CD14-positive monocyte (primary cell): ENCODE results near the gene AVL9. TPM values are rescaled to one million over a fixed set of nuclear protein-coding genes. Genes with fewer than 3 reads are reported as not detected.
A peak's percentile ranks its signal among the peaks of the same experiment; 100 is the strongest.

Experiments used
- DNase-seq, 3 donors: peaks; one replicate each; pipeline ENCODE4 v3.0.0-alpha.2; 2011 to 2022
- H2AFZ ChIP-seq: 2 replicates; pipeline ENCODE4 v1.6.0; 2012; ENCODE audit warnings: mild to moderate bottlenecking, low read depth, low read length, inconsistent platforms; ENCODE audit not compliant: insufficient read depth, poor library complexity, severe bottlenecking
- H3K27ac ChIP-seq, 2 donors: 1 replicate in 1 of 2; 2 replicates in 1 of 2; pipeline ENCODE4 v1.5.1; 2012 to 2013; ENCODE audit warnings: low read length in 2 of 2, control low read depth in 1 of 2, inconsistent platforms in 1 of 2, low read depth in 1 of 2, mild to moderate bottlenecking in 1 of 2
- H3K27me3 ChIP-seq, 2 donors: one replicate each; pipeline versions ENCODE4 v1.6.0 to v1.6.1; 2011 to 2013; ENCODE audit warnings: low read length in 2 of 2; ENCODE audit not compliant: control insufficient read depth in 2 of 2, insufficient read depth in 2 of 2
- H3K36me3 ChIP-seq, 2 donors: replicated peaks in 1 of 2; 1 replicate in 1 of 2; 2 replicates in 1 of 2; pipeline versions ENCODE4 v1.5.1 to v1.6.1; 2012 to 2013; ENCODE audit warnings: low read length in 2 of 2, control low read depth in 1 of 2, inconsistent platforms in 1 of 2, mild to moderate bottlenecking in 1 of 2; ENCODE audit not compliant: insufficient read depth in 2 of 2, control insufficient read depth in 1 of 2
- H3K4me1 ChIP-seq, 2 donors: 1 replicate in 1 of 2; 2 replicates in 1 of 2; pipeline versions ENCODE4 v1.5.1 to v1.6.1; 2012 to 2013; ENCODE audit warnings: low read length in 2 of 2, control low read depth in 1 of 2, inconsistent platforms in 1 of 2, mild to moderate bottlenecking in 1 of 2, moderate library complexity in 1 of 2; ENCODE audit not compliant: insufficient read depth in 2 of 2, control insufficient read depth in 1 of 2
- H3K4me2 ChIP-seq: replicated peaks from 2 replicates; pipeline ENCODE3; 2012; ENCODE audit warnings: low read length, moderate library complexity, mild to moderate bottlenecking; ENCODE audit not compliant: poor library complexity, severe bottlenecking; ENCODE audit errors: extremely low read depth
- H3K4me3 ChIP-seq, 3 experiments: fragments of 200-600 bp in 1 of 3; sonication (generic) in 1 of 3; replicated peaks in 1 of 3; 1 replicate in 2 of 3; 2 replicates in 1 of 3; pipeline ENCODE4 v1.5.1; 2011 to 2013; ENCODE audit warnings: low read length in 3 of 3, mild to moderate bottlenecking in 3 of 3, control low read depth in 2 of 3, low read depth in 2 of 3, inconsistent platforms in 1 of 3, moderate library complexity in 1 of 3
- H3K79me2 ChIP-seq: 2 replicates; pipeline ENCODE4 v1.6.0; 2012; ENCODE audit warnings: mild to moderate bottlenecking, control low read depth, inconsistent platforms, low read length, moderate library complexity; ENCODE audit not compliant: insufficient read depth
- H3K9ac ChIP-seq: 2 replicates; pipeline ENCODE4 v1.6.0; 2017; ENCODE audit warnings: low read length, mild to moderate bottlenecking; ENCODE audit not compliant: insufficient read depth, poor library complexity, severe bottlenecking
- H3K9me3 ChIP-seq, 2 donors: replicated peaks in 1 of 2; 1 replicate in 1 of 2; 2 replicates in 1 of 2; pipeline versions ENCODE4 v1.5.1 to v1.6.1; 2012 to 2013; ENCODE audit warnings: low read length in 2 of 2, control low read depth in 1 of 2; ENCODE audit not compliant: control insufficient read depth in 1 of 2, insufficient read depth in 1 of 2
- H4K20me1 ChIP-seq: 2 replicates; pipeline ENCODE4 v1.6.0; 2012; ENCODE audit warnings: mild to moderate bottlenecking, low read length, control low read depth, moderate library complexity; ENCODE audit not compliant: insufficient read depth
- H3K27ac Mint-ChIP-seq, 7 donors: one replicate each; pipeline ENCODE4 v1.8.0; 2020; ENCODE audit warnings: mild to moderate bottlenecking in 7 of 7, mixed read lengths in 7 of 7, moderate library complexity in 6 of 7, inconsistent platforms in 2 of 7
- H3K27me3 Mint-ChIP-seq, 3 donors: one replicate each; pipeline ENCODE4 v1.8.0; 2021 to 2022; ENCODE audit warnings: low read depth in 3 of 3, mild to moderate bottlenecking in 3 of 3, mixed read lengths in 3 of 3, moderate library complexity in 3 of 3, inconsistent platforms in 1 of 3
- H3K36me3 Mint-ChIP-seq, 2 donors: one replicate each; pipeline ENCODE4 v1.8.0; 2020; ENCODE audit warnings: mixed read lengths in 2 of 2, inconsistent platforms in 1 of 2, mild to moderate bottlenecking in 1 of 2
- H3K4me1 Mint-ChIP-seq: one replicate; pipeline ENCODE4 v1.8.0; 2020; ENCODE audit warnings: mild to moderate bottlenecking, mixed read lengths
- H3K4me3 Mint-ChIP-seq, 2 donors: one replicate each; pipeline ENCODE4 v1.8.0; 2020; ENCODE audit warnings: mild to moderate bottlenecking in 2 of 2, mixed read lengths in 2 of 2, moderate library complexity in 1 of 2
- H3K9me3 Mint-ChIP-seq, 7 donors: one replicate each; pipeline ENCODE4 v1.8.0; 2020 to 2022; ENCODE audit warnings: mixed read lengths in 7 of 7, mild to moderate bottlenecking in 6 of 7, moderate library complexity in 6 of 7, inconsistent platforms in 2 of 7
- CTCF ChIP-seq: fragments of 200-600 bp; IDR thresholded peaks from one replicate; pipeline ENCODE4 v1.8.0; 2022; ENCODE audit warnings: antibody characterized with exemption, mild to moderate bottlenecking
- WGBS: methylation state at CpG from one replicate; pipeline ENCODE4 v1.1.5; 2013; ENCODE audit warnings: missing lambda C conversion rate; ENCODE audit not compliant: insufficient coverage; 5-methylcytosine and 5-hydroxymethylcytosine counted together
- intact Hi-C, 2 donors: fragments of 100-400 bp; cut with micrococcal nuclease; formaldehyde crosslinking; loops; one replicate each; pipeline versions ENCODE4 v1.15.0 to v1.15.1; 2023
- polyA plus RNA-seq, 3 donors: library from polyadenylated mRNA; depleted of rRNA in 1 of 3; unstranded in 2 of 3; stranded (reverse) in 1 of 3; fragments of 300-500 nt in 2 of 3; fragments of >200 nt in 1 of 3; fragmentation: Illumina TruSeq in 2 of 3; gene quantifications; 1 replicate in 2 of 3; 2 replicates in 1 of 3; pipeline ENCODE4 v1.2.3, GENCODE V29; 2012 to 2021

Gene AVL9
- polyA plus RNA-seq, 3 donors, result 16.3 to 17.1 (median 16.8) TPM

DNA sequence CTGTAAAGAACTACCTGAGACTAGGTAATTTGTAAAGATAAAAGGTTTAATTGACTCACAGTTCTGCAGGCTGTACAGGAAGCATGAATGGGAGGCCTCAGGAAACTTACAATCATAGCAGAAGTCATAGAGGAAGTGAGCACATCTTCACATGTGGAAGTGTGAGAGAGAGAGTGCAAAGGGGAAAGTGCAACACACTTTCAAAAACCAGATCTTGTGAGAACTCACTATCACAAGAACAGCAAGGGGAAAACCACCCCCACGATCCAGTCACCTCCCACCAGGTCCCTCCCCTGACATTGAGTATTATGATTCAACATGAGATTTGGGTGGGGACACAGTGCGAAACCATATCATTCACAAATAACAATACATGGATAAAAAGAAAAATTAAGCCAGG, 24.5 kb downstream of the AVL9 start:
- peaks cover 40 to 59% of the 10 kb centered on the region in 2 donors for H3K36me3 Mint-ChIP-seq
- H3K9ac ChIP-seq, result no peak overlapping the region
- H3K4me3 ChIP-seq, result no peak overlapping the region
- H3K79me2 ChIP-seq, result peaks cover 91% of the 10 kb centered on the region
- H3K4me1 Mint-ChIP-seq, result peaks cover 5% of the 10 kb centered on the region
- no peak overlapping the region for H3K4me2 ChIP-seq
- no peaks in the 10 kb centered on the region for H3K27me3 ChIP-seq
- H3K27me3 Mint-ChIP-seq, result peaks cover 0 to 1% (median 0%) of the 10 kb centered on the region in 3 donors
- H2AFZ ChIP-seq, result no peak overlapping the region
- H4K20me1 ChIP-seq, result peaks cover 64% of the 10 kb centered on the region
- peaks cover 0 to 56% of the 10 kb centered on the region in 2 donors for H3K36me3 ChIP-seq
- no CpG with 5 or more reads among the region's 2 CpGs for WGBS
- H3K9me3 Mint-ChIP-seq, result peaks cover 28 to 55% (median 43%) of the 10 kb centered on the region in 7 donors
- H3K27ac Mint-ChIP-seq, result peak overlapping the region in 2 of 7 donors; percentile 38 to 72
- intact Hi-C loops, result no loop called here
- H3K4me3 Mint-ChIP-seq, result no peak overlapping the region
- H3K4me1 ChIP-seq, result no peaks in the 10 kb centered on the region
- H3K9me3 ChIP-seq, result peaks cover 42 to 58% of the 10 kb centered on the region in 2 donors
- TF ChIP-seq CTCF, result no peak
- no peak overlapping the region for H3K27ac ChIP-seq
- peak in 1 of 3 donors; percentile 8 for DNase-seq

GRCh38 chr7:32522746-32523530, 27.6 kb downstream of the AVL9 start:
- H3K27ac ChIP-seq, result no peak overlapping the region
- Mint-ChIP-seq H3K9me3 (peaks cover 20 to 41% (median 30%) of the 10 kb centered on the region in 7 donors), H3K36me3 (peaks cover 28 to 40% of the 10 kb centered on the region in 2 donors), H3K27ac (no peak overlapping the region), H3K4me1 (peaks cover under 1% of the 10 kb centered on the region), H3K27me3 (peaks cover 0 to 1% (median 0%) of the 10 kb centered on the region in 3 donors), H3K4me3 (no peak overlapping the region)
- intact Hi-C loops, result no loop called here
- H3K36me3 ChIP-seq, result peaks cover 0 to 45% of the 10 kb centered on the region in 2 donors
- H3K79me2 ChIP-seq, result peaks cover 91% of the 10 kb centered on the region
- DNase-seq, result no peak
- no peak overlapping the region for H3K4me2 ChIP-seq
- peaks cover 31 to 35% of the 10 kb centered on the region in 2 donors for H3K9me3 ChIP-seq
- H3K27me3 ChIP-seq, result no peaks in the 10 kb centered on the region
- peaks cover 72% of the 10 kb centered on the region for H4K20me1 ChIP-seq
- no peak for TF ChIP-seq CTCF
- no peaks in the 10 kb centered on the region for H3K4me1 ChIP-seq
- no CpG with 5 or more reads among the region's 6 CpGs for whole genome bisulfite sequencing
- H2AFZ ChIP-seq, result no peak overlapping the region
- H3K4me3 ChIP-seq, result no peak overlapping the region
- no peak overlapping the region for H3K9ac ChIP-seq
